Stimulated activated CD8-positive, alpha-beta memory T cell treated with anti-CD3 and anti-CD28 coated beads, Interleukin-7, amount 100 ng/mL, for 1 hour (primary cell): ENCODE data around the gene ASIC4.
A peak's percentile ranks its signal among the peaks of the same experiment; 100 is the strongest.

Experiments
- DNase-seq, 2 donors: peaks; one replicate each; pipeline ENCODE4 v3.0.0-alpha.2; 2020; ENCODE audit warnings: low read depth in 2 of 2

Gene ASIC4

DNA sequence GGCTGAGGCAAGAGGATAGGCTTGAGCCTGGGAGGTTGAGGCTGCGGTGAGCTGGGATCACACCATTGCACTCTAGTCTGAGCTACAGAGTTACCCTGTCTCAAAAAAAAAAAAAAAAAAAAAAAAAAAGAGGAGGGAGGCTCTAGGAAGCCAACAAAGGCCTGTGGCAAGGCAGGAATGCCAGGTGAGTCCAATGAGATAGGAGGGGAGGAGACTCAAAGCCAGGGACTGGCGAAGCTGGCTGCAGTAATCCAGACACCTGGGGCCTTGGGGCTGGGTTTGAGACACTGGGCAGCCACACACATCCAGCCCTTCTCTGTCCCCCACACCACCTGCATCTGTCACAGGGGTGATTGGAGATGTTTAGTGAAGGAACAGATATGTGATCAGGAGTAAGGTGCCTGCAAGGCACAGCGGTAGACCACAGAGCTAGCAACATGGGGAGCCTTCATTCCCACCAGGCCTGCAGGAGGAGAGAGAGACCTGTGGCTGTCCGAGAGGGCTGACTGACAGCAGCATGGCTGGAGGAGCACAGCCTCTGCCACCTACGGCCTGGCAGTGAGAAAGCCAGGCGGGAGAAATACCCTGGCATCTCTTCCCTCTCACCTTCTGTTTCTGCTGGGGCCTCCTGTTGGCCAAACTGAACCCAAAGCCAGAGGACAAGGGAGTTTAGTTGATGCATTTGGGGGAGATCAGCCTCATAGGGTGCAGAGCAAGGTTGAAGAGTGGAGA lies 19.8 kb downstream of the ASIC4 start:
- no peak for DNase-seq

DNA sequence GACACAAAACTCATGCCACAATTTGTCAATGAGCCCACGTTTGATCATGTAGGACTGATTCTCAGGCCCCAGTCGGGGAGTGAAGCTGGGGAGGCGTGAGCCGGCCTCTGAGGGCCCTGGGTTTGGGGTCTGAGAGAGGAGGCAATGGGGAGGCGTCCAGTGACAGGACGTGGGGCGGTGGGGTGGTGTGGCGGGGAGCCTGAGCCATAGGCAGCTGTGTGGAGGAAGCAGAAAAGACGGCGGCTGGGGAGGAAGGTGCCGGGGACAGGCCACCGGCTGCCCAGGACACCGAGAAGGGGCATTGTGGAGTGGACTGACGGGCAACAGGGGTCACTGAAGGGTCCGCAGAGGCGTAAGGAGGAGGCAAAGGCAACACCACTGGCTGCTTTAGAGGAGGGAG lies 22.1 kb downstream of the ASIC4 start:
- DNase-seq, result no peak

DNA sequence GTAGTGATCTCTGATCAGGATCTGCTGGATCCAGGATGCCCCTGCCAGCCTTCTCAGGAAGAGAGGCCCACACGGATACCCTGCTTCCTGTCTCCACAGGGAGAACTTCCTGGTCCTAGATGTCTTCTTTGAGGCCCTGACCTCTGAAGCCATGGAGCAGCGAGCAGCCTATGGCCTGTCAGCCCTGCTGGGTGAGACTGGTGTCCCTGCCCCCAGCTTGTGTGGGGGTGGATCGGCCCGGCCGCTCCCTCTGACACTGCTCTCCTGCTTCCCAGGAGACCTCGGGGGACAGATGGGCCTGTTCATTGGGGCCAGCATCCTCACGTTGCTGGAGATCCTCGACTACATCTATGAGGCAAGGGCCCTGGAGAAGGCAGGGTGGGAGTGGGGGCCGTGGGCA lies 22.7 kb downstream of the ASIC4 start:
- DNase-seq, result no peak

DNA sequence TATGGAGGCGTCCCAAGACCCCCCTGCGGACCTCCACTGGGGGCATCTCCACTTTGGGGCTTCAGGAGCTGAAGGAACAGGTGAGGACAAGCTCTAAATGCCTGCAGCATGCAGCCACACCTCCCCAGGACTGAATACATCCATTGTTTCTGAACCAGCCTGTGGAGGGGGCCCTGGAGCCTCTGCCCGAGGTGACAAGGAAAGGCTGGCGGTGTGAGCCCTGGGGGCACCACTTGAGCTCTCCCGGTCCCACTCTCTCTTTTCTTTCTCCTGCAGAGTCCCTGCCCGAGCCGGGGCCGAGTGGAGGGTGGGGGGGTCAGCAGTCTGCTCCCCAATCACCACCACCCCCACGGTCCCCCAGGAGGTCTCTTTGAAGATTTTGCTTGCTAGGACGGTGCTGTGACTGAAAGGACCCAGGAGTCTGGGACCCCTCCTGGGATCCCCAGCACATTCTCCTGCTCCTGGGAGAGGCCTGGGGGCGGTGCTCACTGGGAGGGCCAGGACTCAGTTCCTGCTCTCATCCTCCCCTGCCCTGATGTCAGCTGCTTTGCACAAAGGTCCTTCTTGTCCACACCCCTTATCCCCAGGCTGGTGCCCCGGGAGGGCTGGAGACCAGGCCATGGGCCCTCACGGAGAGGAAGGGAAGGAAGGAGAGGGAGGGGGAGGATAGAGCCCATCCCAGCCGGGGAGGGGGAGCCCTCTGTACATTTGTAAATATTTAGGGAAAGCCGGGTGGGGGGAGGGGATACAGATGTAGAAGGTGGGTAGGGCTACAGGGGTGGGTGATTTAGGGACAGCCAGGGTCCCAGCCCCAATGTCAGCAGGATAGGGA lies 23.6 kb downstream of the ASIC4 start:
- DNase-seq, result no peak

DNA sequence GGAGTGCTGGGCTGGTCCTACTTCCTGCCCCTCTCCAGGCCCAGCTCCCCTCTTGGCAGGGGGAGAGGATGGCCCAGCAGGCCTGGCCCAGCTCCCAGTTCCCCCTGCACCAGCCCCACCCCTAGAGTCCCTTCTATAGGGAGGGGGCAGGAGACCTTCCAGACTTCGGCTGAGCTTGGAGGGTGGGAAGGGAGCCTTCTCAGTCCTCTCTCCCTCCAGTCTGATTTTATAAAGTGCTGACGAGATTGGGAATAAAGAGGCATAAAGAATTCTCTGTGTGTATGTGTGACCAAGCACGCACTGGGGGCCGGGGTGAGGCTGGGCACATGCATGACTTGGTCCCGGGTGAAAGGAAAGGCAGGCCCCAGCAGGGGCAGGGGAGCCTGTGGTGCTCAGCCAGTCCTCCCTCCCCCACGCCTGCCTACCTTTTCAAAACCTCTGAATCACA lies 24.2 kb downstream of the ASIC4 start:
- DNase-seq, result no peak

DNA sequence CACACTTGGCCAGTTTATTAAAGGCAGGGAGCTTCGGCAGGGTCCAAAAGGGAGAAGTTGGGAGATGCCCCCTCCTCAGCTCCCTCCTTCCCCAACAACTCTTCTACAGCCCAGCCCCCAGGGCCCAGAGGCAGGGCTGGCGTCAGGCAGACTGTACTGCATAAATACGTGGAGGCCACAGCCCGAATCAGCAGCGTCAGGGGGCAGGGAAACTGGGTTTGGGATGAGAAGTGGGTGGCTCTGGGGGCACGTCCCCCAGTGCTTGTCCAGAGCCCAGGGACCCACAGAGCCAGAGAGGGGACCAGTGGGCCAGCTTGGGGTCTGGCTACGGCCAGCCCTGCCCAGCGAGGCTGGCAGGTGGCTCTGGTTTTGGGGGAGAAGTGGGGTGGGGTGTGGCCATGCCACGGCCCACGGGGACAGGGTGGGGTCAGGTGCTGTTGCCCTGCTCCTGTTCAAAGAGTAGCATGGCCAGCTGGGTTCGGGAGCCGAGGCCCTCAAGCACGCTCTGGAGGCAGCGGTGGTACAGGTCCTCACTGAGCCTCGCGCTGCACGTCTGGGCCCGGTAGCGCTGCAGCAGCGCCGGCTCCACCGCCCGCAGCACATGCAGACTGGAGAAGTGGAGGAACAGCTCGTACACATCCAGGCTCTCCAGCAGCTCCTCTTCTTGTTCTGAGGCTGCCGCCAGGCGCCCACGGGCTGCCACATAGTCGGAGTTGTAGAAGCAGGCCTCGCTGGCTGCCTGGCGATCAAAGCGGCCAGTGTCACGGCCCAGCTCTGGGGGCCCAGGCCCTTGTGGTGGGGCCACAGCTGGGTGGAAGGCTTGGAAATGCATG lies 24.9 kb downstream of the ASIC4 start:
- DNase-seq, result no peak

DNA sequence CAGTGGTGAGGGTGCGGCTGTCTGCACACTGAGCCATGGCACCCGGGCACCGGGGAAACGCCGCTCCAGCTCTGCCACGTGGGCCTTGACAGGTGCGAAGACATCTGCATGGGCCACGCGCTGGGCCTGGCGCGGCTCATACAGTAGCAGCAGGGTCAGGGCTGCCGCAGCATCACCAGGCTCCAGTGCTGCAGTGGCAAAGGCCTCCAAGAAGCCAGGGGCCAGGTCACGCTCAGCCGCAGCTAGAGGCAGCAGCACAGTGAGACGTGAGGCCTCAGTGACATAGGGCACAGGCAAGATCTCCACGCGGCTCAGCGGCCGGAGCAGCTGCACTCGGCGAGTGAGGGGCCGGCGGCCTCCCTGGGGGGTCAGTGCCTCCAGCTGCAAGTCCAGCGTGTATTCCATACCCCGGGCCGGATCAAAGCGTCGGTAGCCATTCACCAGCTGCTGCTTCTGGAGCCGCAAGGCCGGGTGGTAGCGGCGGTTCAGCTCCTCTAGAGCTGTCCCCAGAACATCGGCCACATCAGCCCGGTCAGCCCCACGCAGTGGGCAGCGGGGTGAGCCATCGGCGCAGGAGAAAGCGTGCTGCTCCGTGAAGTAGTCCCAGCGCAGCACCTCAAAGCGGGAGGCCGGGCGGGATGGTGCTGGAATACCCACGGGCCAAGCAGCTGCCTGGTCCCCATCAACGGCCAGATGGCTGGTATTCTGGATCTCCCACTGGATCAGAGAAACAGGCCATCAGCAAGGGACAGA lies 25.8 kb downstream of the ASIC4 start:
- DNase-seq, result no peak

DNA sequence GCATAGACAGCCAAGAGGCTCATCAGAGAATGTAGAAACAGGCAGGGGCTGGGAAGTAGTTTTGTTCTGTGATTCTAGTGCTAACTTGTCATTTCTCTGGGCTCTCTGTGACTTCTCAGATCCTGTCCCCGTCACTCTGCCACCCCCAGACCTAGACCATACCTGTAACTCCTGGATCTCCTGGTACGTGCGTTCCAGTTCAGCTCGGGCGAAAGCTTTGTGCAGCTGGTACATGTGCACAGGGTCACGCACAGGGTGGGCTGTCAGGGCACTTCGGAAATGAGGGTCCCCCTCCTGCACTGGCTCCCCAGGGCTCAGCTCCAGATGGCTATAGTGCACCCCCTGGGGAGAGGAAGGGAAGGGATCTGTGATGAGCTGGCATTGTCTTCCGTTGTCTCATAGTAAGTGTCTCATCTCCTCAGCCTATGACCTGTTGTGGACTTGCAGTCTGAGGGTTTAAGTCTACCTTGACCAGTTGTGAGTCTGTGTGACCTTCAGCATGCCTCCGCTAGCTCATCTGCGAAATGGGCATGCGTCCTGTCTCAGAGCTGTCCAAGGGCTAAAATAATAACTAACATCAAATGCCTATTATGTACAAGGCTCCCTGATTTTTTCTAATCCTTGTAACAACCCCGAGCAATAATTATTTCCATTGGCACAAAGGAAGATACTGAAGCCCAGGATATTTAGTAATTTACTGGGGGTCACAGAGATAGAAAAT lies 26.7 kb downstream of the ASIC4 start:
- no peak for DNase-seq

DNA sequence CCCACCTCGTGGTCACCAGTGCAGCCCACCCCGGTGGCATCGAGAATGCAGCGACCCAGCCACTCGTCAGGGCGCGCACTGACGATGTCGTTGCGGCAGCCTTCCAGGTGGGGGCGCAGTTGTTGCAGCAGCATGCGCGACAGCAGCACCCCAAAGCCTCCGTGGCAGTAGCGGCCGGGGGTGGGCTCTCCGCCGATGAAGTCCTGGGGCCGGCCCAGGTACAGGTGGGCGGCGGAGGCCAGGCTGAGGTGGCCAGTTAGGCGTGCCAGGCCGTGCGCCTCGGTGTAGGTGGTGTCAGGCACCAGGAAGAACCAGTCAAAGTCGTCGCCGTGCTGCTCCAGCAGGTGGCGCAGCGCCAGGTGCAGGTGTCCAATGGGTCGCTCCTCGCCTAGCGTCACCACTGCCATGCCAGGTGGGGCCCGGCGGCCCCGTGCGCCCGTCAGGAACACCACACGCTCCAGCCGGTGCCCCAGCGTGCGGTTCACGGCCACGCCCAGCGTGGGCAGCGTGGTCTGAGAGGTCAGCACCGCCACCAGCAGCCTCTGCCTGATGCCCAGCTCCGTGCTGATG lies 27.4 kb downstream of the ASIC4 start:
- DNase-seq, result peak; percentile 60 to 70

DNA sequence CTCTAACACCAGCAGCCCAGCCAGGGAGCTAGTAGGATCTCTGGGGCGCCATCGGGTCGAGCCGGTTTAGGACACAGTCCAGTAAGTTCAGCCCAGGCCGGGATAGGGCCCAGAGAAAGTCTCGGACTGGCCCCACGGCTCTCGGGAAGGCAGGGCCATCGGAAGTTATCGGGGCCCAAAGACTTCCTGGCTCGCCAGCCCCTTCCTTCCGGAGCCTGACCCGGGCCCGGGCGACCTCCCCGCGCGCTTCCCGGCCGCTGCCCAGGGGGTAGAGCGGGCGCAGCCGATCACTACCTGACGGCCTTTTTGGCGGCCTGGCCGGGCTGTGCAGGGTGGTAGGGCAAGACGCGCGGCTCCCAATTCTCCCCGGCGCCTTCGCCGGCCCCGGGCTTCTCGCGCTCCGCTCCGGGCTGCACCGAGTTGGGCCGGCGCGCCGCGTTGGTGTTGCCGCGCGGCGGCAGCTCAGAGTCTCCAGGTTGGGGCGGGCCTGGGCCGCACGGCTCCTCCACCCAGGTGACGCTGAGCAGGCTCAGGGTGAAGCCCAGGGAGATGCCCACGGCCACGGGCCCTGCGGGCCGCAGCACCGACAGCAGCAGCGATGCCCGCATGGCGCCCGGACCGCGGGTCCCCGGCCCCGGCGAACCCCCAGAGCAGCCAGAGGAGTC lies 28.8 kb downstream of the ASIC4 start:
- DNase-seq, result no peak

DNA sequence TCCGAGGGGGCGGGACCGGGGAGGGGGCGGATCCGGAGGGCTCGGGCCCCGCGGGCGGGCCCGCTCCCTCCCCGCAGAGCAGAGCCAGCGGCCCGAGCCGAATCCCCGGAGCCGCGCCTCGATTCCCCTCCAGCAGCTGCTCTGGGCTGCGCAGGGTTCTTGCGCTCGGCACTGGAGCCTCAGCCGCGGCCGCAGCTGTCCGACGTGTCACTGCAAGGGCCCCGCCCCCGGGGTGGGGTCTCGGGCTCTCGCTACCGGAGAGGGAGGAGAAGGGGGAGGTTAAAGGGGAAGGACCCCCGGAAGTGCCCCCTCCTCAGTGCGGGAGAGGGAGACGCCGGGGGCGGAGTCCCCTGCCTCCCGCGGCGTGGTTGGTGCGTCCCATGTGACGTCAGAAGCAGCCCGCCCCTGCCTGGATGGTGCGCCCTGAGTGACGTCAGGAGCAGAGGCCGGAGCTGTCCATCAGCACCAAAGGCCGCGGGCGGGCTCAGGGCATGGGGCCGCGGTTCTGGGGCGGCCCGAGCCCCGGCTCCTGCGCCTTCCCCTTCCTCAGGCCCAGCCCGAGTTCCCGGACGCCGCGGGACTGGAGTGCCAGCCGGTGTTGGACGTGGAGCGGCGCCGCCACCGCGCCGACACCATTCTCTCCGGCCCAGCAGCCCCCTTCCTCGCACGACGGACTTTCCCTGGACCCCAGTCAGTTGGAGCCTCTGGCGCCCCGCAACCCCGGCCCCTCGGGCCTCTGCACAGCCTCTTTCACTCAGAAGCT lies 29.5 kb downstream of the ASIC4 start, which contains the start of the genes CHPF and TMEM198:
Gene CHPF, minus strand, starts transcription at position 214 of the 763 bp plus-strand sequence. CDS start 271 bp downstream, outside the sequence.
Gene TMEM198, plus strand, starts transcription at position 433 of the 763 bp plus-strand sequence. CDS start 700 bp downstream, outside the sequence.
- DNase-seq, result peak; percentile 79 to 82

DNA sequence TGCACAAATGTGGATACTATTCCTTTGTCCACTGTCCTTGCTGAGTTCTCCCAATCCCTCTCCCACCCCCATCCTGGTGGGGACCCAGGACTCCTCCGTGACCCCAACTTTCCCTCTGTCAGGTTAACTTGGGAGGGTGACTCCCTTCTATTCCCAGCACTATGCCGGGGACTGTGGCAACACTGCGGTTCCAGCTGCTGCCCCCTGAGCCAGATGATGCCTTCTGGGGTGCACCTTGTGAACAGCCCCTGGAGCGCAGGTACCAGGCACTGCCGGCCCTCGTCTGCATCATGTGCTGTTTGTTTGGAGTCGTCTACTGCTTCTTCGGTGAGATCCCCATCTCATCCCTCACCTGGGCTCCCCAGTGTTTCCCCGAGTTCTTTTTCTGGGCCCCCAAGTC lies 30.3 kb downstream of the ASIC4 start:
- DNase-seq, result no peak

DNA sequence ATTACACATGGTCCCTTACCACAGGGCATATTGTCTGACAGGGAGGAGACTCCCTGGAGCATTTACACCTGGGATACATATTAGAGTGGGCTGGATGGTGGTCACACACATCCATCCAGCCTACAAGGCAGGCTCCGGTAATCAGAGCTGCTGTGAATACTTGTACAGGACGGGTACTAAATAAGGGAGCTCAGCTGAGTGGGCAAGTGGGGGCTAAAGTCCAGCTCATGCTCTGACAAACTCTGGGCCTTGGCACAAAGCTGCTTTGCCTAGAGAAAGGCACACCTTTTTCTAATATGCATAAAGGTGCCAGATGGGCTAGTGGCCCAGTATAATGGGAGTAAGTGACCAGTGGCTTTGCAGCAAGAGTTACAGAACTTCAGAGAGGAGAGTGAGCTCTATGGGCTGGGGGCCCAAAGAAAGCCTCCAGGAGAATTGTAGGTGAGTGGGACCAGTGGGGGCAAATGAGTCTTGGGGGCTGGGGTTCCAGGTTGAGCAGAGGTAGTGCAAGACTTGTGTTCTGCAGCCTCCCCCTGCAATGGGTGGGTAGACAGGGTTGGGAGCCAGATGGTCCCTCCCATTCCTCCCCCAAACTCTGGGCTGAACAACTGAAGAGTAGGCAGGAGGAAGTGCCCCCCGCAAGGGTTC lies 31.1 kb downstream of the ASIC4 start:
- DNase-seq, result no peak

DNA sequence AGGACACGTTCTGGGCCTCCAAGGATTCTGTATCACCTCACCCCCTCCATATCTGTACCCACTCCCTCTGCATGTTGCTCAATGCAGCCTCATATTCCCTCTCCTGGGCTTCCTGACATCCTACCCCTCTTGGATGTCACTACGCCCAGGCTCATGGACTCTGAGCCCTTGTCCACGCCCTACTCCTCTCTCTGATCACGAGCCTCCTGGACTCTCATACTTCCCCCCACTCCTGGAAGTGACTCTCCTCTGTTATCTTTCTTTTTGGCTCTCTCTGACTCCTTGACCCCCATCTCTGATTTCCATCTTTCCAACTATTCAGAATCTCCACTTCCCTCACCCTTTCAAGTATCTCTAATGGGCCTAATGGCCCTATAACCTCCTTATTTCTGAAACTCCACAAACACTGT lies 31.7 kb downstream of the ASIC4 start:
- no peak for DNase-seq

DNA sequence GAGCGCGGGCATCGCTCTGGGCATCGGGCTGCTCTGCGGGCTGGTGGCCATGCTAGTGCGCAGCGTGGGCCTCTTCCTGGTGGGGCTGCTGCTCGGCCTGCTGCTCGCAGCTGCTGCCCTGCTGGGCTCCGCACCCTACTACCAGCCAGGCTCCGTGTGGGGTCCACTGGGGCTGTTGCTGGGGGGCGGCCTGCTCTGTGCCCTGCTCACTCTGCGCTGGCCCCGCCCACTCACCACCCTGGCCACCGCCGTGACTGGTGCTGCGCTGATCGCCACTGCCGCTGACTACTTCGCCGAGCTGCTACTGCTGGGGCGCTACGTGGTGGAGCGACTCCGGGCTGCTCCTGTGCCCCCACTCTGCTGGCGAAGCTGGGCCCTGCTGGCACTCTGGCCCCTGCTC lies 33.3 kb downstream of the ASIC4 start:
- no peak for DNase-seq

DNA sequence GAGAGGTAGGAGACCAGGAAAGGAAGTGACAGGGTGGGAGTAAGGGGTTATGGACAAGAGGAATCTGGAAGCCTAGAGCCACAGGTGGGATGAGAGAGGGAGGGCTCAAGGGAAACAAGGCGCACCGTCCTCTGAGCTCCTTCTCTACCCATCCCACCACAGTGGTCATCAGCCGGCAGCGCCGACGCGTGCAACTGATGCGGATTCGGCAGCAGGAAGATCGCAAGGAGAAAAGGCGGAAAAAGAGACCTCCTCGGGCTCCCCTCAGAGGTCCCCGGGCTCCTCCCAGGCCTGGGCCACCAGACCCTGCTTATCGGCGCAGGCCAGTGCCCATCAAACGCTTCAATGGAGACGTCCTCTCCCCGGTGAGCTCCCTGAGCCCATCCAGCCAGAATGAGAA lies 34.7 kb downstream of the ASIC4 start:
- DNase-seq, result no peak

DNA sequence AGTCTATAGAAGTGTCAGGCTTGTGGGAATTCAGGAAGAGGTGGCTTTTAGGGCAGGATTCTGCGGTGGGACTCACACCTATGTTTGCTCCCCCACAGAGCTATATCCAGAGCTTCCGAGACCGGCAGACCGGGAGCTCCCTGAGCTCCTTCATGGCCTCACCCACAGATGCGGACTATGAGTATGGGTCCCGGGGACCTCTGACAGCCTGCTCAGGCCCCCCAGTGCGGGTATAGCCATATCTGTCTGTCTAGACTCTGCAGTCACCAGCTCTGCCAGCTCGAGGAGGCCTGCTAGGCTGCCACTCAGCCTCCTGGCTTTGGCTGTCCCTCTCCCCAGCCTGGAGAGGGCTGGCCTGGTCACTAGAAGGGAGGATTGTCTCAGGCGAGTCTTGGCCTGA lies 35.3 kb downstream of the ASIC4 start:
- no peak for DNase-seq
